PC-3 (cell line): ENCODE results near the gene RPAP2. TPM values are rescaled to one million over a fixed set of nuclear protein-coding genes. Genes with fewer than 3 reads are reported as not detected.

Experiments
- ATAC-seq: fragments of 200-7000 bp; cut with Tn5 transposase; 2 replicates; pipeline ENCODE4 v1.9.1; 2020; ENCODE audit warnings: mild to moderate bottlenecking, moderate library complexity
- BruUV-seq: library from RNA; stranded (reverse); fragments of 400-500 nt; replicated peaks from 2 replicates; lab custom pipeline; 2021; lab: Mats Ljungman, UMichigan
- CTCF ChIA-PET: fragments of 300-600 bp; sonication (Branson Sonifier 250); formaldehyde crosslinking; loops from one replicate; lab custom pipeline; 2022; ENCODE audit warnings: antibody characterized with exemption; lab: Charles Lee
- POLR2A ChIA-PET: fragments of 300-600 bp; sonication (Branson Sonifier 250); formaldehyde crosslinking; loops from one replicate; lab custom pipeline; 2022; ENCODE audit warnings: antibody characterized with exemption; ENCODE audit not compliant: unreplicated experiment; lab: Charles Lee
- DNase-seq: peaks from one replicate; pipeline ENCODE4 v3.0.0-alpha.2; 2015
- H2AFZ ChIP-seq: fragments of 300-600 bp; sonication (generic); 2 replicates; pipeline ENCODE4 v1.6.0; 2016; ENCODE audit warnings: antibody characterized with exemption, low read length
- H3F3A ChIP-seq: fragments of 300-600 bp; sonication (generic); one replicate; pipeline ENCODE4 v1.6.0; 2017; ENCODE audit warnings: antibody characterized with exemption, low read length, control low read depth, mild to moderate bottlenecking; ENCODE audit not compliant: unreplicated experiment
- H3K27ac ChIP-seq: fragments of 300-600 bp; sonication (generic); 2 replicates; pipeline ENCODE4 v1.5.1; 2016; ENCODE audit warnings: mild to moderate bottlenecking, low read length
- H3K27me3 ChIP-seq: fragments of 300-600 bp; sonication (generic); 2 replicates; pipeline ENCODE4 v1.6.1; 2016; ENCODE audit warnings: low read length, mixed read lengths
- H3K36me3 ChIP-seq: fragments of 300-600 bp; sonication (generic); 2 replicates; pipeline ENCODE4 v1.6.1; 2016; ENCODE audit warnings: low read depth, mixed run types, low read length, mixed read lengths
- H3K4me1 ChIP-seq: fragments of 300-600 bp; sonication (generic); 2 replicates; pipeline ENCODE4 v1.5.1; 2016; ENCODE audit warnings: low read length; ENCODE audit not compliant: insufficient read depth
- H3K4me2 ChIP-seq: fragments of 300-600 bp; sonication (generic); 2 replicates; pipeline ENCODE4 v1.6.0; 2016; ENCODE audit warnings: low read length
- H3K4me3 ChIP-seq: fragments of 300-600 bp; sonication (generic); 2 replicates; pipeline ENCODE4 v1.5.1; 2016; ENCODE audit warnings: mild to moderate bottlenecking, low read length, mixed read lengths
- H3K79me2 ChIP-seq: fragments of 300-600 bp; sonication (generic); 2 replicates; pipeline ENCODE4 v1.6.1; 2017; ENCODE audit warnings: low read length, mixed read lengths
- H3K9ac ChIP-seq: fragments of 300-600 bp; sonication (generic); 2 replicates; pipeline ENCODE4 v1.6.0; 2016; ENCODE audit warnings: mild to moderate bottlenecking, low read length
- H3K9me2 ChIP-seq: fragments of 300-600 bp; sonication (generic); replicated peaks from 2 replicates; pipeline ENCODE4 v1.6.1; 2016; ENCODE audit warnings: mixed run types, low read length, mixed read lengths
- H3K9me3 ChIP-seq: fragments of 300-600 bp; sonication (generic); 2 replicates; pipeline ENCODE4 v1.6.1; 2016; ENCODE audit warnings: low read length, mixed read lengths
- H4K20me1 ChIP-seq: fragments of 300-600 bp; sonication (generic); 2 replicates; pipeline ENCODE4 v1.6.1; 2016; ENCODE audit warnings: low read length, mixed read lengths
- EZH2 ChIP-seq: fragments of 300-600 bp; sonication (generic); IDR thresholded peaks from one replicate; pipeline ENCODE4 v1.6.1; 2017; ENCODE audit warnings: antibody characterized with exemption, mild to moderate bottlenecking, low read length; ENCODE audit not compliant: unreplicated experiment
- EZH2phosphoT487 ChIP-seq: fragments of 300-600 bp; sonication (generic); IDR thresholded peaks from 2 replicates; pipeline ENCODE4 v1.6.1; 2018; ENCODE audit warnings: mild to moderate bottlenecking, antibody characterized with exemption, low read length, borderline replicate concordance
- intact Hi-C: fragments of 100-400 bp; cut with micrococcal nuclease; formaldehyde crosslinking; loops from 2 replicates; pipeline ENCODE4 v1.9.0; 2023
- total RNA-seq: library from RNA; depleted of rRNA; stranded (reverse); fragments of >200 nt; gene quantifications from 2 replicates; pipeline ENCODE4 v1.2.3, GENCODE V29; 2014
- TF ChIP-seq, protein P1 (sequence below): fragments of 300-600 bp; sonication (generic); conservative IDR thresholded peaks from 2 replicates; pipeline ENCODE4 v1.5.1; 2017; ENCODE audit warnings: antibody characterized with exemption, low read depth, mild to moderate bottlenecking, low read length

Gene RPAP2
- total RNA-seq, 1 experiment from 2014 or later, result 4.3 TPM

DNA sequence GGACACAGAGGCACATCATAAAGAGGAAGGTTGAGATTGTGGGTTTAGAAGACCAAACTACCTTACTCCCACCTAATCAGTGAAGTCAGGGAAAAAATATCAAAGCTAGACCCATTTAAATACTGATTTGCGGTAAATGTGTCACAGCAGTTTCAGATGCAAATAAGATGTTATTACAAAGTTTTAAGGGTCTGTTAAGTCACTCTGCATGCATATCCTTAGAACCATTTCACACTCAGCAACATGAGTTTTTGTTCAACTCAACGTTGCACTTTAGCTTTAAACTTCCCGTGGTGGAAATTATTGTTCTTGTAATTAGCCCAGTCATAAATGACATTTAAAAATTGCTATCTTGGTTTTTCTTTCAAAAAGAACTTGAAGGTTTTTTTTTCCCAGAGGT, 34.8 kb downstream of the RPAP2 start:
- Histone ChIP-seq H3K27ac (no peak overlapping the region), H3K36me3 (peaks cover 17% of the 10 kb centered on the region), H3F3A (no peaks in the 10 kb centered on the region), H3K27me3 (no peaks in the 10 kb centered on the region), H3K4me1 (peaks cover 13% of the 10 kb centered on the region; the same call in 1 of the 2 replicates), H3K4me2 (no peak overlapping the region), H3K79me2 (no peaks in the 10 kb centered on the region), H4K20me1 (no peaks in the 10 kb centered on the region), H2AFZ (no peak overlapping the region), H3K9me3 (no peaks in the 10 kb centered on the region), H3K9ac (no peak overlapping the region), H3K9me2 (no peaks in the 10 kb centered on the region), H3K4me3 (no peak overlapping the region)
- DNase-seq (no peak), ATAC-seq (no peak)
- ChIA-PET CTCF (no interaction called here), POLR2A (no interaction called here)
- TF ChIP-seq, protein P1, sequence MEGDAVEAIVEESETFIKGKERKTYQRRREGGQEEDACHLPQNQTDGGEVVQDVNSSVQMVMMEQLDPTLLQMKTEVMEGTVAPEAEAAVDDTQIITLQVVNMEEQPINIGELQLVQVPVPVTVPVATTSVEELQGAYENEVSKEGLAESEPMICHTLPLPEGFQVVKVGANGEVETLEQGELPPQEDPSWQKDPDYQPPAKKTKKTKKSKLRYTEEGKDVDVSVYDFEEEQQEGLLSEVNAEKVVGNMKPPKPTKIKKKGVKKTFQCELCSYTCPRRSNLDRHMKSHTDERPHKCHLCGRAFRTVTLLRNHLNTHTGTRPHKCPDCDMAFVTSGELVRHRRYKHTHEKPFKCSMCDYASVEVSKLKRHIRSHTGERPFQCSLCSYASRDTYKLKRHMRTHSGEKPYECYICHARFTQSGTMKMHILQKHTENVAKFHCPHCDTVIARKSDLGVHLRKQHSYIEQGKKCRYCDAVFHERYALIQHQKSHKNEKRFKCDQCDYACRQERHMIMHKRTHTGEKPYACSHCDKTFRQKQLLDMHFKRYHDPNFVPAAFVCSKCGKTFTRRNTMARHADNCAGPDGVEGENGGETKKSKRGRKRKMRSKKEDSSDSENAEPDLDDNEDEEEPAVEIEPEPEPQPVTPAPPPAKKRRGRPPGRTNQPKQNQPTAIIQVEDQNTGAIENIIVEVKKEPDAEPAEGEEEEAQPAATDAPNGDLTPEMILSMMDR, result no peak
- TF ChIP-seq EZH2 (no peak), EZH2phosphoT487 (no peak)
- intact Hi-C loops, result no loop called here
- BruUV-seq, result no TSS peak

DNA sequence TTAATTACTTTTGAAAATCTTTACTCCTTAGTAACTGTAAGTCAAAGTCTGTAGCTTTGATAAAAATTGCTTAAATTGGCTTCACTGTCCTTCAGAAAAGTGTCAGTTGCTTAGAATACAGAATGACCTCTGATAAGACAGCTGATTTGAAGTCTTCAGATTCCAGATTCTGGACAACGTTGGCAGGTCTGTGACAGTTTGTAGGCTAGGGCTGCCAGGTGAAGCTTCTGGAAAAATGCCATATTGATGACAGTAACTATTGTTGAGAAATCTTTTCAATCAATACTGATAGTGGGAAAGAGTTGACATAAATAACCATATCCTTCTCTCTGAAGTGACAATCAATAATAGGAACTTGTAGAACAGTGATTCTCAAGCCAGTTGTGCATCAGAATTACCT, 41.3 kb downstream of the RPAP2 start:
- Histone ChIP-seq H3K36me3 (peaks cover 14% of the 10 kb centered on the region; the same call in 1 of the 2 replicates), H4K20me1 (no peaks in the 10 kb centered on the region), H3K4me1 (no peaks in the 10 kb centered on the region), H3F3A (no peaks in the 10 kb centered on the region), H3K27me3 (no peaks in the 10 kb centered on the region), H3K9me3 (no peaks in the 10 kb centered on the region), H3K4me3 (no peak overlapping the region), H3K9ac (no peak overlapping the region), H3K9me2 (no peaks in the 10 kb centered on the region), H2AFZ (no peak overlapping the region), H3K4me2 (no peak overlapping the region), H3K79me2 (no peaks in the 10 kb centered on the region), H3K27ac (no peak overlapping the region)
- TF ChIP-seq EZH2 (no peak), EZH2phosphoT487 (no peak)
- TF ChIP-seq, protein P1, result no peak
- no peak for ATAC-seq
- intact Hi-C loops, result no loop called here
- ChIA-PET CTCF (no interaction called here), POLR2A (no interaction called here)
- no peak for DNase-seq
- BruUV-seq, result no TSS peak

DNA sequence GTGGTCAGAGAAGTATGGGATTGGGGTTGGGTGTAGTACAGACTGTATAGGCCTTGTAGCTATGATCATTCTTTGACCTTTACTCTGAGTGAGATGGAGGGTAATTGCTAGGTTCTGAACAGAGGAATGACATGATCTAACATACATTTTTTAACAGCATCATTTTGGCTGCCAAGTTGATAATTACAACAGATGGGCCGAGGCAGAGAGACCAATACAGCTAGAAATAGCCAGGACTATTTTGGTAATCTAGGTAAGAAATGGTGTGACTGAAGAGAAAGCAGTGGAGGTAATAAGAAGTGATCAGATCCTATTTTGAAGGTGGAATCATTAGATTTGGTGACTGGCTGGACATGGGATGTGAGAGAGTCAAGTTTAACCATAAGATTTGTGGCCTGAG, 43.5 kb downstream of the RPAP2 start:
- no peak overlapping the region for H3K27ac ChIP-seq
- H3K9me2 ChIP-seq, result no peaks in the 10 kb centered on the region
- intact Hi-C loops, result no loop called here
- no peaks in the 10 kb centered on the region for H3K4me1 ChIP-seq
- H3K9ac ChIP-seq, result no peak overlapping the region
- H3K27me3 ChIP-seq, result no peaks in the 10 kb centered on the region
- H3K36me3 ChIP-seq, result peaks cover 18% of the 10 kb centered on the region; the same call in 1 of the 2 replicates
- no peak overlapping the region for H3K4me3 ChIP-seq
- DNase-seq (no peak), ATAC-seq (no peak)
- H3K9me3 ChIP-seq, result no peaks in the 10 kb centered on the region
- CTCF ChIA-PET, result no interaction called here
- no peaks in the 10 kb centered on the region for H3K79me2 ChIP-seq
- TF ChIP-seq, protein P1, result no peak
- TF ChIP-seq EZH2phosphoT487 (no peak), EZH2 (no peak)
- no peak overlapping the region for H3K4me2 ChIP-seq
- BruUV-seq, result no TSS peak
- H2AFZ ChIP-seq, result no peak overlapping the region
- no peaks in the 10 kb centered on the region for H3F3A ChIP-seq
- POLR2A ChIA-PET, result no interaction called here
- no peaks in the 10 kb centered on the region for H4K20me1 ChIP-seq
